Epidermal melanocyte (primary cell): ENCODE measurements around the gene PRR33.

ENCODE experiments used
- DNase-seq: peaks from one replicate; pipeline ENCODE4 v3.0.0; 2011; ENCODE audit warnings: low spot score; ENCODE audit not compliant: insufficient read length

Gene PRR33

GRCh38 chr11:1848640-1849430 lies 42.9 kb downstream of the PRR33 start:
- DNase-seq = no peak

DNA sequence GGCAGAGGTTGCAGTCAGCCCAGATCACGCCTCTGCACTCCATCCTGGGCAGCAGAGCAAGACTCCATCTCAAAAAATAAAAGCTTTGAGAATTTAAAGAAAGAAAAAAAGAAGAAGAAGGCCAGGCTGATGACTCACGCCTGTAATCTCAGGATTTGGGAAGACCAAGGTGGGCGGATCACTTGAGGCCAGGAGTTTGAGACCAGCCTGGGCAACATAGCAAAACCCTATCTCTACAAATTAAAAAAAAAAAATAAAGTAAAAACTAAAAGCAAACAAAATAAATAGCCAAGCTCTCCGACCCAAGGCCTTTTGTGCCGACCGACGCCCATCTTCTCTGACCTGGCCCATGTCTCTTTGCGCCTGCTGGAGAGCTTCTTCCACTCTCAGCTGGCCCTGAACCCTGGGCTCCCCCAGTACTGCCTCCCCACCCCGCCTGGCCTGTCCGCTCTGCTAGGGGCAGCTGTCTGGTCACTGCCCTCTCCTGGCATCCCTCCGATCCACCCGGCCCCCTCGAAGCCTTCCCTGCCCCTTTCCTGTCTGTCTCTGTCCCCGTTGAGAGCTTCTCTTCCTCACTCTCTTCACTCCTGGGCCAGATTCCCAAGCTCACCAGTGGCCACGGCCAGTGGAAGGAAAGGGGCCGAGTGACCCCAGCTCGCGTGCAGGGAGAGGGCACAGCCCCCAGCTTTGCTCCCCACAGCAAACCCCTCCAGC lies 43.6 kb downstream of the PRR33 start:
- DNase-seq = no peak

DNA sequence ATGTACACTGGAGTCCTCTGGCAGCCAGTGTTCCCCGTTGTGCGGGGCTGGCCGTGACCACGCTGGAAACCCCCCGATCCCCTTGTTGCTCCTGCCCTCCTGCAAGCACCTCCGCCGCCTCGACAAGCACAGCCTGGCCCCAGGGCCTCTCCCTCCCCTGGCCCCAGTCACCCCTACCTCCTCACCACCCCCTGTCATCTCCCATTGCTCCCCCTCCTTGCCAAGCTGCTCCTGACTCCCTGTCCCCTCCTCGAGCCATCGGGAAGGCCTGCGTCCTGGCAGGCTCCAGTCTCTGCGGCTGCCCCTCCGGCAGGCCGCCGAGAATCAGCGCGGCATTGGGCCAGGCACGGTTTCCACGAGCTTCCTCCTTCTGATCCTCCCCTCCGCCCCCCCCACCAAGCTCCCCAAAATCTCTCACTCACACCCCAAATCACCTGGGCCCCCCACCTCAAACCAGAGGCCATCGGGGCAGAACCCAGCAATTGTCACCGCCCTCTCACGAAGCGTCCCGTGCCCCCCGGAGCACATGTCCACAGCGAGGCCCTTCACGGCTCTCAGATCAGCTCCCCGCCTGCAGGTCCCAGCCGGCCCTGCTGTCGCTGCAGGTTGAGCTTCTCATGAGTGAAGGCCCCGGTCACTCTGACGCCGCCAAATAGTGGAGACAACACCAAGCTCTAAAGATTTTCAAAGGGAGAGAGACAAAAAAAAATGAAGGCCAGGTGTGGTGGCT lies 44.5 kb downstream of the PRR33 start:
- no peak for DNase-seq

GRCh38 chr11:1846453-1846932 lies 45.2 kb downstream of the PRR33 start:
- no peak for DNase-seq

DNA sequence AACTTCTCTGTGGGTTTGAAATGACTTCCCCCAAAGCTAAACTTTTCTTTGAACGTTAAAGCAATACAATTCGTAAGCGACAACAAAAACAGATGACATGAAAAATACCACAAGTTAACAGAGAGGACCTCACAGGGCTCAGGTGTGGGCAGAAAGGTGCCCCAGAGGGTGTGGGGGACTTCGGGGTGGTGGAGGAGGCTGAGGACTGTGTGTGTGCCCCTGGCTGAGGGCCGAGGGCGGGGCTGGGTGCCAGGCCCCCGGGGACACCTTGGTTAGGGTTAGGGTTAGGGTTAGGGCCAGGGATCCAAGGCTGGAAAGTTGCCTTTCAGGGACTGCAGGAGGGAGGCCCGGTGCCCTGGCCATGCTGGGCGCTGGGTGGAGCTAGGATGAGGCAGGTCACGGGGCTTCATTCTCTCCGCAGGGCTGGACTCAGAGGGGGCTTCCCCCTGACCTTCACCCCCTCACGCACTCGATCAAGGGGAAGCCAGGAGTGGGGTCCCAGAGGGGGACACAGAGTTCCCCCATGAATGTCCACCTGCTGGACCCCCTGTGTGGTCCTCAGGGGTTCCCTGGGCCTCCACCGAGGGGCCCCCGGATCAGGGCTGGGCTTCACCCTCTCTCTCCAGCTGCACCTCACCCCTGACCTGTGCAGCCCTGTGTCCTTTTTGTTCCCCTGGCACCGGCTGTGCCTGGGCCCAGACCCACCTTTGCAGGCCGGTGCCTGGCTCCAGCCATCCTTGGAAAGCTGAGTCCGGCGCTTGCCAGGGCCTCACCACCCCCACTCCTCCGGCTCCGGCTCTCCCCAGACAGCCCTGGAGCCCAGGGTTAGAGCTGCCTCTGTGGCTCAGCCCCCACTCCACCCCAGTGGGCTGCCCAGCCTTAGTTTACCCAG lies 45.9 kb downstream of the PRR33 start:
- DNase-seq = no peak

GRCh38 chr11:1845095-1845429 lies 46.6 kb downstream of the PRR33 start:
- no peak for DNase-seq

- no peak for DNase-seq
Observed at GRCh38 chr11:1844221-1845094, 47.2 kb downstream of the PRR33 start.

GRCh38 chr11:1843796-1844195 lies 47.9 kb downstream of the PRR33 start:
- no peak for DNase-seq

GRCh38 chr11:1843098-1843473 lies 48.6 kb downstream of the PRR33 start:
- no peak for DNase-seq

GRCh38 chr11:1842149-1843097 lies 49.3 kb downstream of the PRR33 start:
- no peak for DNase-seq

DNA sequence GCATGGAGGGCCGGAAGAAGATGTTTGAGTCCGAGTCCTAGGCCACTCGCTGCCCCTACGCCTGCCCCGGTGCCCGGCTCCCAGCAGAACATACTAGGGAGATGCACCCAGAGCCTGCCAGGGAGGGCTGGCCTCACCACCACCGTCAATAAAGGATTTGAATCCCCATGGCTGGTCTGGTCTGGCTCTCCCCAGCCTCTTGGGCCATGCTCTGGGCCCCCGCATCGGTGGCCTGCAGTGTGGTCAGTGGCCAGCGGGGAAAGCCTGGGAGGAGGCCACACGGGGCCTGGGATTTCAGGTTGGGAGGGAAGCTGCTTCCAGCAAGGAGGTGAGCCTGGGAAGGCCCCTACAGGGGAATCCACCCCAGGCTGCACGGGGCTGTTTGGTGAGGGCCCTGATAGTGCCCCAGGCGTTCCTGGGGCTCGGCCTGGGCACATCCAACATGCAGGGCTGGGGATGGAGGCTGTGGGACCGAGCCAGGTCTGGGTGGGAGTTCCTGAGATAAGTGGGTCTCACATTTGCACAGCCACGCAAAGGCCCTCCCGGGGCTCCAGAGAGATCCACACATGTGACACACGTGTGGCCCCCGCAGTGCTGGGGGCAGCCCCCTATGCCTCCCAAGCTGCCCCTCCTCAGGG lies 50.1 kb downstream of the PRR33 start:
- DNase-seq = no peak

GRCh38 chr11:1840780-1841480 lies 50.8 kb downstream of the PRR33 start:
- DNase-seq = no peak

- DNase-seq = no peak
Observed at GRCh38 chr11:1839924-1840779, 51.5 kb downstream of the PRR33 start.

DNA sequence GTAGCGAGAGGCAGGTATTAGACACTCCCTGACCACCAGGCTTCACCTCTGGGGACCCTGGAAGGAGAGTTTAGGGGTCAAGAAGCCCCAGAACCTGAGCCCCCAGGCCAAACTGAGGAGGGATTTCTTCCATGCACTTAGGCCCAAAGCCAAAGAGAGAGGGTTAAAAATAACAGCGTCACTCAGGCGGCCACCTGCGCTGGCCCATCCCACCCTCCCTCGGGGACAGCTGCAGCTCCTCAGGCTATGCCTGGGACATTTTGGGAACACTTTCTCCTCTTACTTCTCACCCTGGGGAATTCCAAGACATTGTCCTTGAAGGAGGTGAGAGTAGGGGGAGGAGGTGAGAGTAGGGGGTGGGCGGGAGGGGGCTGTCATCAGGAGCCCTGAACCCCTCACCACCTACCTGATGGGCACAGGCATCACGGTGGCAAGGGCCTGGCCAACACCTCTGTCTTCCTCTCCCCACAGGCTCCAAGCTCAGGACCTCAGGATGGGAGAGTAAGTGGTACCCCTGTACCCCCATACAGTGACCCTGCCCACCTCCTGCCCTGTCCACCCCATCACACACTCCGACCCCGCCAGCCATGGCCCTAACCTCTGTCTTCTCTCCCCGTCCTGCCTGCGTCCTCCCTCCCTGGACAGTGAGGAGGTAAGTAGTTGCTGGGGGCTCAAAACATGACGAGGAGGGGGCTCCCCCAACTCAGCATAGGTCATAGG lies 52.3 kb downstream of the PRR33 start:
- DNase-seq = no peak

DNA sequence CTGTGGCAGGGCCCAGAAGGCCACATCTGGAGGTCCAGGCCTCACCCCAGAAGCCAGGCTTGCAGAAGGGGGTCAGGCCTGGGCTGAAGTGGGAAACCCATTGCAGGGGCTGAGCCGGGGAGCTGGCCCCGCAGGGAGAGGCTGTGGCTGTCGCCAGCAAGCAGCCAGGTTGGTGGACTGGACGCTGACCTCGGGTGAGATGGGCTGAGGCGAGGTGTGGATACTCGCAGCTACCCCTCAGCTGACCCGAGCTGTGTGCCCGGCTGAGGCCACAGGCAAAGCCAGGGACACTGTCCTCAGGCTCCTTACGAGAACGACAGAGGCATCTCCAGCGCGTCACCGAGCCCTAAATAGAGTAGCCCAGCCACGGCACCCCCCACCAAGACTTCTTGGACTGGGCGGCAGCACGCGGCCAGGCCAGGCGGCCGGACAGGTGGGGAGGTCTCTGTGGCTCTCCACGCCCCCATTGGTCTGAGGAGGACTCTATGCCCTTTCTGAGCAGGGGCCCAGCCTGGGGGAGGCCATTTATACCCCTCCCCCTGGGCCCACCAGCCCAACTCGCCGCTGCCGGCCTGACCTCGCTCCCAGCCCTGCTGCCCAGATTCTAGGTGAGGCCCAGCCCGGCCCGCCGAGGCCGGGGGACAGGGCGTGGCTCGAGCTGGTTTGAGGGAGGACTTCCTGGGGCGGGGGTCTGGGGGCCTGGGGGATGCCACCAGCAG lies 53.1 kb downstream of the PRR33 start, which contains the start of gene TNNI2:
TNNI2 (plus strand) TSS at position 556 of the 719 bp plus-strand sequence. CDS start 716 bp downstream, outside the sequence.
- DNase-seq = no peak
